A673 (cell line): ENCODE measurements around the gene CBLC. TPM values are rescaled to one million over a fixed set of nuclear protein-coding genes. Genes with fewer than 3 reads are reported as not detected.

Source experiments
- BruUV-seq: library from RNA; stranded (reverse); fragments of 400-500 nt; replicated peaks from 2 replicates; lab custom pipeline; 2021; lab: Mats Ljungman, UMichigan
- CTCF ChIA-PET: fragments of 300-600 bp; sonication (Branson Sonifier 250); formaldehyde crosslinking; loops from one replicate; lab custom pipeline; 2022; ENCODE audit warnings: antibody characterized with exemption; lab: Charles Lee
- POLR2A ChIA-PET: fragments of 300-600 bp; sonication (Branson Sonifier 250); formaldehyde crosslinking; loops from one replicate; lab custom pipeline; 2022; ENCODE audit warnings: antibody characterized with exemption; ENCODE audit not compliant: low non-redundant PET; lab: Charles Lee
- DNase-seq: peaks from one replicate; pipeline ENCODE4 v3.0.0-alpha.2; 2015; ENCODE audit warnings: low spot score
- H3K27ac ChIP-seq: fragments of 200-600 bp; sonication (generic); 2 replicates; pipeline ENCODE4 v1.5.1; 2016; ENCODE audit warnings: mixed run types, low read depth, mild to moderate bottlenecking, mixed read lengths, antibody characterized with exemption, low read length; ENCODE audit not compliant: poor library complexity, severe bottlenecking
- H3K27me3 ChIP-seq: fragments of 200-600 bp; sonication (generic); replicated peaks from 2 replicates; pipeline ENCODE4 v1.6.1; 2017; ENCODE audit warnings: mixed run types, low read depth, mild to moderate bottlenecking, mixed read lengths, antibody characterized with exemption, low read length; ENCODE audit not compliant: insufficient read depth, poor library complexity
- H3K36me3 ChIP-seq: fragments of 200-600 bp; sonication (generic); 2 replicates; pipeline ENCODE4 v1.6.1; 2016; ENCODE audit warnings: mixed run types, mild to moderate bottlenecking, mixed read lengths, antibody characterized with exemption, low read length; ENCODE audit not compliant: insufficient read depth, poor library complexity, severe bottlenecking
- H3K4me1 ChIP-seq: fragments of 200-600 bp; sonication (generic); 2 replicates; pipeline ENCODE4 v1.6.1; 2017; ENCODE audit warnings: mixed run types, mild to moderate bottlenecking, mixed read lengths, antibody characterized with exemption, low read length; ENCODE audit not compliant: insufficient read depth, poor library complexity, severe bottlenecking
- H3K4me3 ChIP-seq: fragments of 200-600 bp; sonication (generic); 2 replicates; pipeline ENCODE4 v1.5.1; 2016; ENCODE audit warnings: low read depth, mixed run types, mild to moderate bottlenecking, mixed read lengths, low read length; ENCODE audit not compliant: poor library complexity, severe bottlenecking
- H3K9me3 ChIP-seq: fragments of 200-600 bp; sonication (generic); 2 replicates; pipeline ENCODE4 v1.6.1; 2016; ENCODE audit warnings: mixed run types, low read depth, mild to moderate bottlenecking, mixed read lengths, antibody characterized with exemption, low read length; ENCODE audit not compliant: poor library complexity, severe bottlenecking
- CTCF ChIP-seq: fragments of 300-800, 200-600 bp; sonication (generic); conservative IDR thresholded peaks from 2 replicates; pipeline ENCODE4 v1.5.1; 2017; ENCODE audit warnings: low read depth, mild to moderate bottlenecking, antibody characterized with exemption, low read length, moderate library complexity, mixed read lengths
- EZH2 ChIP-seq: fragments of 200-600 bp; sonication (generic); IDR thresholded peaks from 2 replicates; pipeline ENCODE4 v1.6.1; 2017; ENCODE audit warnings: borderline replicate concordance, low read depth, mild to moderate bottlenecking, mixed read lengths, antibody characterized with exemption, low read length; ENCODE audit not compliant: poor library complexity, severe bottlenecking
- intact Hi-C: fragments of 100-400 bp; cut with micrococcal nuclease; formaldehyde crosslinking; loops from one replicate; pipeline ENCODE4 v1.10.0; 2022; ENCODE audit not compliant: unreplicated experiment
- total RNA-seq: library from RNA; stranded (reverse); gene quantifications from 2 replicates; pipeline ENCODE4 v1.2.3, GENCODE V29; 2021

The CBLC gene
- total RNA-seq, 1 experiment from 2014 or later, result not detected

GRCh38 chr19:44758596-44758995 lies 19.1 kb upstream of the CBLC start:
- intact Hi-C loops, result no loop called here
- H3K9me3 ChIP-seq, result no peaks in the 10 kb centered on the region
- no peaks in the 10 kb centered on the region for H3K27me3 ChIP-seq
- H3K4me1 ChIP-seq, result peaks cover 18% of the 10 kb centered on the region
- no peak for TF ChIP-seq EZH2
- TF ChIP-seq CTCF, result no peak
- no TSS peak for BruUV-seq
- DNase-seq, result no peak
- no peak overlapping the region for H3K27ac ChIP-seq
- H3K4me3 ChIP-seq, result peak overlapping the region; percentile 48
- ChIA-PET POLR2A (no interaction called here), CTCF (no interaction called here)
- no peaks in the 10 kb centered on the region for H3K36me3 ChIP-seq

GRCh38 chr19:44759083-44759804 lies 18.4 kb upstream of the CBLC start:
- intact Hi-C loops, result no loop called here
- Histone ChIP-seq H3K36me3 (no peaks in the 10 kb centered on the region), H3K27me3 (no peaks in the 10 kb centered on the region), H3K4me1 (peaks cover 12% of the 10 kb centered on the region), H3K4me3 (no peak overlapping the region), H3K9me3 (no peaks in the 10 kb centered on the region), H3K27ac (no peak overlapping the region)
- no TSS peak for BruUV-seq
- TF ChIP-seq EZH2 (no peak), CTCF (no peak)
- ChIA-PET CTCF (no interaction called here), POLR2A (no interaction called here)
- DNase-seq, result no peak

- Histone ChIP-seq H3K4me1 (peaks cover 2% of the 10 kb centered on the region), H3K27me3 (no peaks in the 10 kb centered on the region), H3K9me3 (no peaks in the 10 kb centered on the region), H3K4me3 (no peak overlapping the region), H3K36me3 (no peaks in the 10 kb centered on the region), H3K27ac (no peak overlapping the region)
- intact Hi-C loops, result no loop called here
- ChIA-PET CTCF (interaction anchor here (0.6 kb wide), 1 partner anchor 191 kb away, joined by 4 read pairs; no protein-coding TSS in a partner anchor), POLR2A (no interaction called here)
- TF ChIP-seq CTCF, result no peak
- BruUV-seq, result no TSS peak
- DNase-seq, result no peak
Measured at GRCh38 chr19:44762038-44762437, 15.7 kb upstream of the CBLC start.
